HepG2 (cell line): ENCODE measurements around the gene UTP11. TPM values are rescaled to one million over a fixed set of nuclear protein-coding genes. Genes with fewer than 3 reads are reported as not detected.

Experiments
- ATAC-seq: fragments of 200-7000 bp; cut with Tn5 transposase; 3 replicates; pipeline ENCODE4 v1.9.1; 2020; ENCODE audit warnings: mild to moderate bottlenecking, moderate library complexity
- BruUV-seq: library from RNA; stranded (reverse); fragments of 400-500 nt; replicated peaks from 2 replicates; lab custom pipeline; 2021; lab: Mats Ljungman, UMichigan
- CTCF ChIA-PET: fragments of 300-600 bp; formaldehyde crosslinking; extraction: SDS; loops from one replicate; lab custom pipeline; 2021; ENCODE audit warnings: low total read pairs, inconsistent platforms, low intra/inter-chr PET ratio; lab: Yijun Ruan, JAX
- POLR2A ChIA-PET: fragments of 350-600 bp; sonication (Branson Sonifier 250); formaldehyde crosslinking; loops from one replicate; lab custom pipeline; 2020; ENCODE audit warnings: antibody characterized with exemption, inconsistent platforms; lab: Yijun Ruan, JAX
- DNase-seq: peaks from one replicate; pipeline ENCODE4 v3.0.0-alpha.2; 2015; ENCODE audit warnings: low spot score
- FAIRE-seq: peaks from 3 replicates; lab custom pipeline; 2011; peaks lifted over from hg19 to GRCh38; lab: Jason Lieb, UNC
- H2AFZ ChIP-seq: one replicate; pipeline ENCODE4 v1.6.1; 2011; ENCODE audit warnings: low read length, inconsistent platforms
- H3K27ac ChIP-seq: fragments of 300-600 bp; 3 replicates; pipeline ENCODE4 v1.8.0; 2011; ENCODE audit warnings: mixed run types, mild to moderate bottlenecking, mixed read lengths, low read length, inconsistent platforms; ENCODE audit not compliant: insufficient read depth; ENCODE audit errors: extremely low read length
- H3K27me3 ChIP-seq, 2 experiments: fragments of 200-600 bp in 1 of 2; 2 replicates in 1 of 2; 3 replicates in 1 of 2; pipeline versions ENCODE4 v1.6.0 to v1.8.0; 2011; ENCODE audit warnings: low read length in 2 of 2, mild to moderate bottlenecking in 2 of 2, moderate library complexity in 2 of 2, inconsistent platforms in 1 of 2; ENCODE audit not compliant: insufficient read depth in 2 of 2, control insufficient read depth in 1 of 2
- H3K36me3 ChIP-seq, 2 experiments: fragments of 200-600 bp in 1 of 2; replicated peaks in 1 of 2; 2 replicates in 1 of 2; 3 replicates in 1 of 2; pipeline versions ENCODE4 v1.5.1 to v1.8.0; 2011; ENCODE audit warnings: low read length in 2 of 2, inconsistent platforms in 1 of 2; ENCODE audit not compliant: insufficient read depth in 2 of 2, control insufficient read depth in 1 of 2
- H3K4me1 ChIP-seq: 2 replicates; pipeline ENCODE4 v1.5.1; 2012; ENCODE audit warnings: low read length, inconsistent platforms; ENCODE audit not compliant: insufficient read depth
- H3K4me2 ChIP-seq: 2 replicates; pipeline ENCODE4 v1.6.0; 2011; ENCODE audit warnings: low read depth, low read length, inconsistent platforms
- H3K4me3 ChIP-seq, 3 experiments: fragments of 200-600 bp in 1 of 3; sonication (generic), shearing (Covaris generic) in 1 of 3; replicated peaks in 1 of 3; 2 replicates each; pipeline ENCODE4 v1.5.1; 2011 to 2016; ENCODE audit warnings: low read length in 3 of 3, inconsistent platforms in 2 of 3, low read depth in 2 of 3, mild to moderate bottlenecking in 2 of 3, control low read depth in 1 of 3, mixed read lengths in 1 of 3; ENCODE audit not compliant: insufficient read depth in 1 of 3
- H3K79me2 ChIP-seq: one replicate; pipeline ENCODE4 v1.6.1; 2011; ENCODE audit warnings: low read length, inconsistent platforms; ENCODE audit not compliant: insufficient read depth
- H3K9ac ChIP-seq: 2 replicates; pipeline ENCODE4 v1.6.0; 2011; ENCODE audit warnings: mild to moderate bottlenecking, low read depth, low read length, inconsistent platforms; ENCODE audit not compliant: insufficient read depth
- H3K9me3 ChIP-seq: 2 replicates; pipeline ENCODE4 v1.5.1; 2012; ENCODE audit warnings: mild to moderate bottlenecking, low read length
- H4K20me1 ChIP-seq: 2 replicates; pipeline ENCODE4 v1.6.0; 2011; ENCODE audit warnings: inconsistent platforms, mild to moderate bottlenecking, low read length, moderate library complexity; ENCODE audit not compliant: insufficient read depth
- AGO2 ChIP-seq: fragments of 200-400 bp; formaldehyde crosslinking; optimal IDR thresholded peaks from 2 replicates; pipeline ENCODE3; 2017; ENCODE audit warnings: mild to moderate bottlenecking, low read depth, low read length, moderate library complexity
- IRX3 ChIP-seq: sonication (generic); formaldehyde crosslinking; IDR thresholded peaks from 2 replicates; pipeline ENCODE4 v1.8.1; 2023; ENCODE audit warnings: mild to moderate bottlenecking, low read depth, missing genetic modification reagents, borderline replicate concordance
- ONECUT2 ChIP-seq: sonication (generic); formaldehyde crosslinking; IDR thresholded peaks from 2 replicates; pipeline ENCODE4 v1.4.0; 2020; ENCODE audit warnings: missing genetic modification reagents
- ZBTB33 ChIP-seq: sonication (generic); formaldehyde crosslinking; IDR thresholded peaks from 2 replicates; pipeline ENCODE4 v1.4.0; 2020; ENCODE audit warnings: missing genetic modification reagents
- ZNF761 ChIP-seq: sonication (generic); formaldehyde crosslinking; conservative IDR thresholded peaks from 2 replicates; pipeline ENCODE4 v1.4.0; 2020; ENCODE audit warnings: mild to moderate bottlenecking, missing genetic modification reagents
- WGBS: methylation state at CpG from one replicate; pipeline ENCODE4 v1.1.6; 2017; ENCODE audit warnings: low lambda C conversion rate; 5-methylcytosine and 5-hydroxymethylcytosine counted together
- in situ Hi-C: cut with HindIII; loops from 2 replicates; pipeline ENCODE4 v1.10.0; 2017; ENCODE audit warnings: low pct_unique_long_range_greater_than_20kb; ENCODE audit not compliant: extremely low pct_ligation_motif_present
- intact Hi-C: fragments of 100-400 bp; cut with micrococcal nuclease; formaldehyde crosslinking; loops from one replicate; pipeline ENCODE4 v1.10.0; 2022; ENCODE audit not compliant: unreplicated experiment
- polyA plus RNA-seq, 8 experiments: library from polyadenylated mRNA; depleted of rRNA in 3 of 8; stranded (reverse) in 7 of 8; unstranded in 1 of 8; fragments of >200 nt; fragmentation: Illumina TruSeq in 4 of 8; extraction: Trizol in 4 of 8; gene quantifications; 2 replicates each; pipeline versions ENCODE4 v1.2.1 to v1.2.3, GENCODE V29; 2011 to 2016; ENCODE audit warnings: low read depth in 4 of 8, missing spikeins in 1 of 8, mixed read lengths in 1 of 8; ENCODE audit not compliant: insufficient read depth in 1 of 8
- total RNA-seq, 5 experiments: library from RNA; depleted of rRNA; stranded (reverse); fragments of >200 nt; fragmentation: Illumina TruSeq; extraction: Trizol; gene quantifications; 2 replicates each; pipeline ENCODE4 v1.2.3, GENCODE V29; 2016; ENCODE audit warnings: low read depth in 1 of 5

UTP11 gene
- total and polyA plus RNA-seq, 2 of the 13 experiments (the other 11 are each of a cell fraction or from before 2014, with no cell fraction given), result 13.5 to 44.8 TPM

GRCh38 chr1:38028671-38029070 lies 16.1 kb downstream of the UTP11 start:
- ChIA-PET POLR2A (interaction anchor here (1.2 kb wide), 1 partner anchor 16 kb away, joined by 3 read pairs; the partner anchor contains the start of gene UTP11), CTCF (no interaction called here)
- H3K27ac ChIP-seq, result no peak overlapping the region
- 94% methylated on average over 2 of the region's 2 CpGs for WGBS
- no peak overlapping the region for H3K4me2 ChIP-seq
- H3K4me1 ChIP-seq, result peaks cover 25% of the 10 kb centered on the region
- H3K27me3 ChIP-seq, result no peaks in the 10 kb centered on the region
- intact Hi-C loops (no loop called here), in situ Hi-C loops (no loop called here)
- no TSS peak for BruUV-seq
- DNase-seq (no peak), ATAC-seq (peak; percentile 9), FAIRE-seq (no peak)
- no peak overlapping the region for H3K9ac ChIP-seq
- no peaks in the 10 kb centered on the region for H3K79me2 ChIP-seq
- H3K9me3 ChIP-seq, result no peaks in the 10 kb centered on the region
- no peak for TF ChIP-seq IRX3 (CRISPR knock-in tag)
- TF ChIP-seq ZNF761 (CRISPR knock-in tag), result no peak
- H4K20me1 ChIP-seq, result no peaks in the 10 kb centered on the region
- H2AFZ ChIP-seq, result no peak overlapping the region
- H3K36me3 ChIP-seq, result peaks cover 8 to 16% of the 10 kb centered on the region in 2 experiments; a peak in 4 of 5 replicates
- no peak overlapping the region for H3K4me3 ChIP-seq

GRCh38 chr1:38029081-38029681 lies 16.6 kb downstream of the UTP11 start:
- Histone ChIP-seq H3K27me3 (0 out of 5 replicates have a peak, but pooled peaks cover 0 to 3% of the 10 kb centered on the region in 2 experiments), H3K4me2 (no peak overlapping the region), H3K79me2 (no peaks in the 10 kb centered on the region), H3K9ac (no peak overlapping the region), H4K20me1 (no peaks in the 10 kb centered on the region), H3K36me3 (peaks cover 8 to 16% of the 10 kb centered on the region in 2 experiments; a peak in 4 of 5 replicates), H3K4me1 (peaks cover 25% of the 10 kb centered on the region), H3K4me3 (no peak overlapping the region), H3K9me3 (no peaks in the 10 kb centered on the region), H3K27ac (no peak overlapping the region), H2AFZ (no peak overlapping the region)
- no TSS peak for BruUV-seq
- DNase-seq (no peak), FAIRE-seq (no peak), ATAC-seq (peak; percentile 6)
- ChIA-PET CTCF (no interaction called here), POLR2A (interaction anchor here (1.2 kb wide), 1 partner anchor 16 kb away, joined by 3 read pairs; the partner anchor contains the start of gene UTP11)
- intact Hi-C loops (no loop called here), in situ Hi-C loops (no loop called here)
- TF ChIP-seq AGO2, result peak; percentile 50
- TF ChIP-seq ZBTB33 (CRISPR knock-in tag), result peak; percentile 99
- no peak for TF ChIP-seq ONECUT2
- WGBS, result 91% methylated on average over 20 of the region's 23 CpGs
